Mesothelial cell of epicardium (in vitro differentiated cells): ENCODE data around the gene UBA52. TPM values are rescaled to one million over a fixed set of nuclear protein-coding genes. Genes with fewer than 3 reads are reported as not detected.
A peak's percentile ranks its signal among the peaks of the same experiment; 100 is the strongest.

ENCODE experiments used
- DNase-seq, 2 experiments: peaks; one replicate each; pipeline ENCODE4 v3.0.0; 2021; ENCODE audit warnings: low spot score in 2 of 2; ENCODE audit not compliant: unreplicated experiment in 2 of 2
- H3K27ac Mint-ChIP-seq: 2 replicates; pipeline ENCODE4 v1.8.0; 2021; ENCODE audit warnings: mixed read lengths
- H3K27me3 Mint-ChIP-seq: 2 replicates; pipeline ENCODE4 v1.8.0; 2021; ENCODE audit warnings: low read depth, mixed read lengths
- H3K36me3 Mint-ChIP-seq: 2 replicates; pipeline ENCODE4 v1.8.0; 2021; ENCODE audit warnings: mixed read lengths
- H3K4me1 Mint-ChIP-seq: 2 replicates; pipeline ENCODE4 v1.8.0; 2021; ENCODE audit warnings: mixed read lengths
- H3K4me3 Mint-ChIP-seq: 2 replicates; pipeline ENCODE4 v1.8.0; 2021; ENCODE audit warnings: mild to moderate bottlenecking, moderate library complexity, mixed read lengths
- H3K9me3 Mint-ChIP-seq: 2 replicates; pipeline ENCODE4 v1.8.0; 2021; ENCODE audit warnings: mixed read lengths
- CTCF ChIP-seq: fragments of 200-600 bp; sonication (generic); IDR thresholded peaks from one replicate; pipeline ENCODE4 v1.5.0; 2021; ENCODE audit warnings: antibody characterized with exemption; ENCODE audit not compliant: unreplicated experiment
- total RNA-seq: library from RNA; stranded (reverse); gene quantifications from 3 replicates; pipeline ENCODE4 v1.2.1, GENCODE V29; 2021

UBA52 gene
- total RNA-seq, 1 donor from 2014 or later = 846 TPM

- Mint-ChIP-seq H3K4me3 (no peak overlapping the region), H3K27me3 (peaks cover 9% of the 10 kb centered on the region)
Measured at GRCh38 chr19:18587561-18587960, 15.9 kb downstream of the UBA52 start.

DNA sequence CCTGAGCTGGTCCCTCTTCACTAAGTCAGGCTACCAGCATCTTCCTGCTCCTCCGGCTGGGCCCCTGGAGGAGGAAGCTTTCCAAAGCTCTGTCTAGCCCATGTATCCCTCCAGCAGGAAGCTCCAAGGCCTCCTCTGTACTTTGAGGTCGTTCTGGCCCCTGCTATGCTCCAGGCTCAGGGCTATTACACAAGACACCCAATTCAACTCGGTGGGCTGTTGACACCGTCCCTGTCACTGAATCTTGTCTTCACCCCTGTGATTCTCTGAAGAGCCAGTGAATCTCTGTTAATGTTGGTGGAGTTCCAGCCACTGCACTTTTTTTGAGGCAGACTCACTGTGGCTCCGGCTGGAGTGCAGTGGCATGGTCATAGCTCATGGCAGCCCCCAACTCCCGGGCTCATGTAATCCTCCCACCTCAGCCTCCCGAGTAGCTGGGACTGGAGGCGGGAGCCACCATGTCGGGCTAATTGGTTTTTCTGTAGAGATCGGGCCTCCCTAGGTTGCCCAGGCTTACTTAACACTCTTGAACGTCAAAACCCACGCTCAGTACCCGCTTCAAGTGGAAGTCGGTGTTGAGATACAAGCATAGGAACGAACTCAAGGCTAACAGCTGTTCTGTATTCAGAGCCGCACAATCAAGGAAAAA is 16.4 kb downstream of the UBA52 start:
- peaks cover 7% of the 10 kb centered on the region for H3K27me3 Mint-ChIP-seq
- peaks cover 20% of the 10 kb centered on the region for H3K4me1 Mint-ChIP-seq
- TF ChIP-seq CTCF = no peak

More at GRCh38 chr19:18587561-18587960, 15.9 kb downstream of the UBA52 start:
- H3K9me3 Mint-ChIP-seq = no peaks in the 10 kb centered on the region
- H3K36me3 Mint-ChIP-seq = peaks cover 2% of the 10 kb centered on the region
- DNase-seq = no peak
- peak overlapping the region; percentile 83 for H3K27ac Mint-ChIP-seq
- TF ChIP-seq CTCF = no peak
- peaks cover 20% of the 10 kb centered on the region for H3K4me1 Mint-ChIP-seq

DNA sequence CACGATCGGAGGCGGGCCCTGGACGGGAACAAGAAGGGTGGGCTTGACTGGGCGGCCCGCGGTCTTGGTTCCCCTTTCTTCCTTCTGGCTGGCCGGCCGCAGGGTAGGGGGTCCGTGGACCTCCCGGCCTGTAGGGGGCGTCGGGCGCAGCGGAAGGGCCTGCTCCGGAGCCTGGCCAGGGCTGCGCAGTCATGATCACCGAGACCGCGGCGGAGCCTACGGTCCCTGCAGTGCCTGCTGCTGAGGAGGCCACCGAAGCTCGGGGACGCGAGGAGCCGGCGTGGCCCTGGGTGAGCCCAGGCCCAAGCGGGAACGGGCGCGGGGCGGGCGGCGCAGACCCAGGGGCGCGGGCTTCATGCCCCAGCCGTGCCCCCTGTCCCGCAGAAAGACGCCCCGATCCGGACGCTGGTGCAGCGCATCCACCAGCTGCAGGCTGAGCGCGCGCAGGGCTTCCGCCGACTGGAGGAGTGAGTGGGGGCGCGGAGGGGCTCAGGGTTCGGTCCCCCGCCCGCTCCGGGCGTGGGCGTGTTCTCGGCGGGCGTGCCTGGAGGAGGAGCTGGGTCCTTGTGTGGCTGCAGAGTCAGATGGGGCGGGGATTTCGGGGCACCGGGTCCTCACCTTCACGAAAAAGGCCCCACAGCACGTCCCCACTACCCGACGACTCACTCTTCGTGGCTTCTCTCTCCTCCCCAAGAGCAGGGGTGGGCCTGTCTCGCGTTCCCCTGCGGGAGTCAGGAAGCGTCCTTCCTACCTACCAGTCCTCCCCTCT is 17.1 kb downstream of the UBA52 start, which contains the start of gene REX1BD:
REX1BD (plus strand) TSS at position 188 of the 769 bp plus-strand sequence; CDS start at position 192, 4 bp downstream.
- Mint-ChIP-seq H3K4me1 (peaks cover 23% of the 10 kb centered on the region), H3K27ac (peak within 1 kb of the TSS; percentile 88), H3K9me3 (no peaks in the 10 kb centered on the region), H3K27me3 (peaks cover 11% of the 10 kb centered on the region), H3K4me3 (peak within 1 kb of the TSS; percentile 73), H3K36me3 (peaks cover 2% of the 10 kb centered on the region)
- TF ChIP-seq CTCF = peak; percentile 87
- DNase-seq = peak; percentile 72 to 86

More for the DNA sequence above, 16.4 kb downstream of the UBA52 start:
- H3K4me3 Mint-ChIP-seq = peak overlapping the region; percentile 73
- H3K36me3 Mint-ChIP-seq = peaks cover 2% of the 10 kb centered on the region
- peak overlapping the region; percentile 83 for H3K27ac Mint-ChIP-seq
- no peak for DNase-seq
- H3K9me3 Mint-ChIP-seq = no peaks in the 10 kb centered on the region

- H3K27ac Mint-ChIP-seq = peak overlapping the region; percentile 88
Measured at GRCh38 chr19:18589380-18590272, 18.0 kb downstream of the UBA52 start.

More at GRCh38 chr19:18589380-18590272, 18.0 kb downstream of the UBA52 start:
- Mint-ChIP-seq H3K9me3 (no peaks in the 10 kb centered on the region), H3K27me3 (peaks cover 4% of the 10 kb centered on the region), H3K36me3 (peaks cover 2% of the 10 kb centered on the region), H3K4me1 (peaks cover 26% of the 10 kb centered on the region), H3K4me3 (peak overlapping the region; percentile 73)
- TF ChIP-seq CTCF = no peak
- DNase-seq = peak; percentile 50 to 74
